ENCODE results near the gene JDP2. TPM values are rescaled to one million over a fixed set of nuclear protein-coding genes. Genes with fewer than 3 reads are reported as not detected.

JDP2 gene
- total and polyA plus RNA-seq, 4 donors, result 13.8 to 30.4 (median 24.0) TPM

DNA sequence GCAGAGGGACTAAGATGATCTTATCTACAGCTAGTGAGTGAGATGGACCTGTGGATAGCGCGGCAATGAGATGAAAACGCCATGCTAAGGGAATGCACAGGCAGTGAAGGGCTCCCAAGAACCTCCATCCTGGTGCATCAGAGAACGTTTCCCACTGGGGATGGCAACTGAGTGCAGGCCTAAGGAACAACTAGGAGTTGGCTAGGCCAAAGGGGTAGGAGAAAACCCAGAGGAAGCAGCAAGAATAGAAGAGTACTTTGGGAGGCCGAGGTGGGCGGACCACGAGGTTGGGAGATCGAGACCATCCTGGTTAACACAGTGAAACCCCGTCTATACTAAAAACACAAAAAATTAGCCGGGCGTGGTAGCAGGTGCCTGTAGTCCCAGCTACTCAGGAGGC lies 69.9 kb downstream of the JDP2 start:
- Histone ChIP-seq H3K27ac (ENCODE audit: low read depth, low read length) (no peak overlapping the region), H3K36me3 (ENCODE audit: control insufficient read depth, insufficient read depth, low read length) (no peaks in the 10 kb centered on the region), H3K4me1 (ENCODE audit: control insufficient read depth, insufficient read depth, low read length) (no peaks in the 10 kb centered on the region), H3K4me3 (ENCODE audit: low read depth, low read length) (no peak overlapping the region), H3K9me3 (ENCODE audit: control insufficient read depth, insufficient read depth, low read length) (no peaks in the 10 kb centered on the region), H3K27me3 (ENCODE audit: control insufficient read depth, insufficient read depth, low read length) (no peaks in the 10 kb centered on the region)
- 98% methylated on average over 5 of the region's 11 CpGs for WGBS (ENCODE audit: insufficient coverage)
- DNase-seq (ENCODE audit: low read depth in 4 of 6, low spot score in 6 of 6), result no peak

DNA sequence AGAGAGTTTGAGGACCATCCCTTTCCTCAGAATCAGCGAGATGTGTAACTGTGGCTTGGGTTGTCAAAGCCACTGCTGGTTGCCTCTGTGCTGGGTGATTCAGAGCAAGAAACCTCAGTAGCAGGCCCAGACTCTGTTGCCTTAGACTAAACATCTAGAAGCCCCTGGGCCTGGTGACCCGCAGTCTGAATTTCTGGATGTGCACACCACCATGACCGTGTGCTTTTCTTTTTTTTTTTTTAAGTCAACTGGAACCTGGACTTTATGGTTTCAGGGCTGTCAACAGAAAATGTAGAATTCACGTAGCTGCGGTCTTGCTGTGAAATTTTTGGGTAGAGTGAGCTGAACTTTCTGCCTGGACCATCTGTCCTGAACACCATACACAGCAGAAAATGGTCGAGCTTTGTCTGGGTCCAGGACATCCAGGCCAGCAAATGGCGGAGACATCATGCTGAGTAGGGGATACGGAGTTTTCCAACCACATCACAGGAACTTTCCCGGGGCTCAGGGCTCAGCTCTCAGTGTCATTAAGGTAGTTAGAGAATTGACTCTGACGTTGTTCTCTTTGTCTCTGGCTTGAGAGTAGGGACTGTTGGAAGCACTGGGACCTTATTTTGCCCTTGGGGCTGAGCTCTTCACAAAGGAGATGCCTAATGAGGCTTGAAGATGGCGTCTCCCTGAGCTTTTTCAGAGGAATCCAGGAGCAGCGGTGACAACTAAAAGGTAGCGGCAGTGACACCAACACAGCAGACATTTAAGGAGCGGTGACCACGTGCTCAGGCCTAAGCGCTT lies 71.5 kb downstream of the JDP2 start:
- Histone ChIP-seq H3K27me3 (ENCODE audit: control insufficient read depth, insufficient read depth, low read length) (no peaks in the 10 kb centered on the region), H3K36me3 (ENCODE audit: control insufficient read depth, insufficient read depth, low read length) (no peaks in the 10 kb centered on the region), H3K27ac (ENCODE audit: low read depth, low read length) (no peak overlapping the region), H3K4me1 (ENCODE audit: control insufficient read depth, insufficient read depth, low read length) (no peaks in the 10 kb centered on the region), H3K9me3 (ENCODE audit: control insufficient read depth, insufficient read depth, low read length) (no peaks in the 10 kb centered on the region), H3K4me3 (ENCODE audit: low read depth, low read length) (no peak overlapping the region)
- DNase-seq (ENCODE audit: low read depth in 4 of 6, low spot score in 6 of 6), result no peak
- WGBS (ENCODE audit: insufficient coverage), result 68% methylated on average over 12 of the region's 16 CpGs

DNA sequence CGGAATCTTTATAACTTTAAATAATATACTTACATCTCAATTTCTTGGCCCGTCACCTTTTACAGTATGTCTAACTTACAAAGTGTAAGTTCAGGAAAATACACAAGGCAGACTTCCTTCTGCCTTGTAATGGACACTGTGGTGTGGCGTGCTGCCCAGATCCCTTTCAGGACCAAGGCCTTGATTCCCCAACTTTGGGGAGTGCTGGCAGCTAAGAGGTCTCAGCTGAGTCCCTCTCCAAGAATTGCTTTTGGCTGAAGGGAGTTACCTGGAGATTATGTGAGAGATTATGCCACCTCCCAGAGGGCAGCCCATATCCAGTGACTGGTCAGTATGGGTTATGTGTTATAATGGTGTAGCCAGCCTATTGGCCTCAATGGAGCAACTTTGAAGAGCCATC lies 73.3 kb downstream of the JDP2 start:
- Histone ChIP-seq H3K36me3 (ENCODE audit: control insufficient read depth, insufficient read depth, low read length) (no peaks in the 10 kb centered on the region), H3K27ac (ENCODE audit: low read depth, low read length) (no peak overlapping the region), H3K4me3 (ENCODE audit: low read depth, low read length) (no peak overlapping the region), H3K9me3 (ENCODE audit: control insufficient read depth, insufficient read depth, low read length) (no peaks in the 10 kb centered on the region), H3K4me1 (ENCODE audit: control insufficient read depth, insufficient read depth, low read length) (no peaks in the 10 kb centered on the region), H3K27me3 (ENCODE audit: control insufficient read depth, insufficient read depth, low read length) (no peaks in the 10 kb centered on the region)
- DNase-seq (ENCODE audit: low read depth in 4 of 6, low spot score in 6 of 6), result no peak
- WGBS (ENCODE audit: insufficient coverage), result 100% methylated on average over 1 of the region's 3 CpGs

DNA sequence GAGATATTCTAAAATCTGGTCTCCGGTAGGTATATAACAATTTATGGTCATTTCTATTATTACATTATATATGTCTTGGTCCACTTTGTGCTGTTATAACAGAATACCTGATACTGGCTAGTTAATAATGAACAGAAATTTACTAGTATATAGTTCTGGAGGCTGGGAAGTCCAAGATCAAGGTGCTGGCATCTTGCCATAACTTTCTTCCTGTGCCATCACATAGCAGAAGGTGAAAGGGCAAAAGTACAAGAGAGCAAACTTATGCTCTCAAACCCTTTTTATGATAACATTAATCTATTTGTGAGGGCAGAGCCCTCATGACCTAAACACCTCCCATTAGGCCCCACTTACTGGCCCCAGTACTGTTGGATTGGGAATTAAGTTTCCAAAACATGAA lies 76.6 kb downstream of the JDP2 start:
- WGBS (ENCODE audit: insufficient coverage), result no CpG with 5 or more reads among the region's 1 CpG
- H3K27me3 ChIP-seq (ENCODE audit: control insufficient read depth, insufficient read depth, low read length), result no peaks in the 10 kb centered on the region
- no peaks in the 10 kb centered on the region for H3K9me3 ChIP-seq (ENCODE audit: control insufficient read depth, insufficient read depth, low read length)
- no peak for DNase-seq (ENCODE audit: low read depth in 4 of 6, low spot score in 6 of 6)
- no peaks in the 10 kb centered on the region for H3K36me3 ChIP-seq (ENCODE audit: control insufficient read depth, insufficient read depth, low read length)
- no peaks in the 10 kb centered on the region for H3K4me1 ChIP-seq (ENCODE audit: control insufficient read depth, insufficient read depth, low read length)
- H3K4me3 ChIP-seq (ENCODE audit: low read depth, low read length), result no peak overlapping the region
- no peak overlapping the region for H3K27ac ChIP-seq (ENCODE audit: low read depth, low read length)

DNA sequence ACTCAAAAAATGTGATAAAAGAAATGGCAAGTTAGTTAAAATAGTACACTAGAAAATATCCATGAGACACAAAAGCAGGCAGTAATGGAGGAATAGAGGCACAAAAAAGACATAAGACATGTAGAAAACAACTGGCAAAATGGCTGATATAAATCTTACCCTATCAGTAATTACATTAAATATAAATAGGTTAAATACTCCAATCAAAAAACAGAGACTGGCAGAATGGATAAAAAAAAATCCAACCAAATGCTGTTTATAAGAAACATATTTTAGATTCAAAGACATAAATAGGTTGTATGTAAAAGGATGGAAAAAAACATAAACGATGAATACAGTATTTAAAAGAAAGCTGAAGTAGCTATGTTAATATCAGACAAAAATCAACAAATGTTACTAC lies 79.1 kb downstream of the JDP2 start:
- WGBS (ENCODE audit: insufficient coverage), result no CpG with 5 or more reads among the region's 1 CpG
- H3K27ac ChIP-seq (ENCODE audit: low read depth, low read length), result no peak overlapping the region

DNA sequence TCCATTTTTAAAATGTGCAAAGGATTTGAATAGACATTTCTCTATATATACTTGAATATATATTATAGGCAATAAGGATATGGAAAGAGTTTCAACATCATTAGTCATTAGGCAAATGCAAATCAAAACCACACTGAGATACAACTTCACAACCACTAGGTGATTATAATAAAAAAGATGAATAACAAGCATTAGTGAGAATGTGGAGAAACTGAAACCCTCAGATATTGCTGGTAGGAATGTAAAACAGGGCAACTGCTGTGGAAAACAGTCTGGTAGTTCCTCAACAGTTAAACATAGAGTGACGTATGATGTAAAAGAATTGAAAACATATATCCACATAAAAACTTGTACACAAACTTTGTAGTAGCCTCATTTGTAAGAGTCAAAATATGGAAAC lies 82.7 kb downstream of the JDP2 start:
- Histone ChIP-seq H3K9me3 (ENCODE audit: control insufficient read depth, insufficient read depth, low read length) (peaks cover 4% of the 10 kb centered on the region), H3K4me1 (ENCODE audit: control insufficient read depth, insufficient read depth, low read length) (peaks cover 9% of the 10 kb centered on the region), H3K27ac (ENCODE audit: low read depth, low read length) (no peak overlapping the region), H3K4me3 (ENCODE audit: low read depth, low read length) (no peak overlapping the region), H3K36me3 (ENCODE audit: control insufficient read depth, insufficient read depth, low read length) (no peaks in the 10 kb centered on the region), H3K27me3 (ENCODE audit: control insufficient read depth, insufficient read depth, low read length) (no peaks in the 10 kb centered on the region)
- DNase-seq (ENCODE audit: low read depth in 4 of 6, low spot score in 6 of 6), result no peak
- WGBS (ENCODE audit: insufficient coverage), result no CpG with 5 or more reads among the region's 1 CpG

More for the DNA sequence above, 79.1 kb downstream of the JDP2 start:
- H3K4me3 ChIP-seq (ENCODE audit: low read depth, low read length), result no peak overlapping the region
- DNase-seq (ENCODE audit: low read depth in 4 of 6, low spot score in 6 of 6), result no peak
- no peaks in the 10 kb centered on the region for H3K27me3 ChIP-seq (ENCODE audit: control insufficient read depth, insufficient read depth, low read length)
- no peaks in the 10 kb centered on the region for H3K36me3 ChIP-seq (ENCODE audit: control insufficient read depth, insufficient read depth, low read length)
- peaks cover 4% of the 10 kb centered on the region for H3K9me3 ChIP-seq (ENCODE audit: control insufficient read depth, insufficient read depth, low read length)
- no peaks in the 10 kb centered on the region for H3K4me1 ChIP-seq (ENCODE audit: control insufficient read depth, insufficient read depth, low read length)

DNA sequence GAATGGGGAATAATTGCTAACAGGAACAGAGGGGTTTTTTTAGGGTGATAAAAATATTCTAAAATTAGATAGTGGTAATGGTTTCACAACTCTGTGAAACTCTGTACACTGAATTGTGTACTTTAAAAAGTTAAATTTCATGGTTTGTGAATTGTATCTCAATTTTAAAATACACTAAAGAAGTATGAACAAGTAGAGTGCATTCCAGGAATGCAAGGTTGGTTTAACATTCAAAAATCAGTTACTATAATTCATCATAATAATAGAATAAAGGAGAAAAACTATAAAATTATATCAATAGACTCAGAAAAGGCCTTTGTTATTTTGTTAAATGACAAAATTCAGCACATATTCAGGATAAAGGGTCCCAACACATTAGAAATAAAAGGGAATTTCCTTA lies 83.4 kb downstream of the JDP2 start:
- Histone ChIP-seq H3K9me3 (ENCODE audit: control insufficient read depth, insufficient read depth, low read length) (peaks cover 4% of the 10 kb centered on the region), H3K36me3 (ENCODE audit: control insufficient read depth, insufficient read depth, low read length) (no peaks in the 10 kb centered on the region), H3K4me3 (ENCODE audit: low read depth, low read length) (no peak overlapping the region), H3K27ac (ENCODE audit: low read depth, low read length) (no peak overlapping the region), H3K27me3 (ENCODE audit: control insufficient read depth, insufficient read depth, low read length) (no peaks in the 10 kb centered on the region), H3K4me1 (ENCODE audit: control insufficient read depth, insufficient read depth, low read length) (peaks cover 11% of the 10 kb centered on the region)
- DNase-seq (ENCODE audit: low read depth in 4 of 6, low spot score in 6 of 6), result no peak

DNA sequence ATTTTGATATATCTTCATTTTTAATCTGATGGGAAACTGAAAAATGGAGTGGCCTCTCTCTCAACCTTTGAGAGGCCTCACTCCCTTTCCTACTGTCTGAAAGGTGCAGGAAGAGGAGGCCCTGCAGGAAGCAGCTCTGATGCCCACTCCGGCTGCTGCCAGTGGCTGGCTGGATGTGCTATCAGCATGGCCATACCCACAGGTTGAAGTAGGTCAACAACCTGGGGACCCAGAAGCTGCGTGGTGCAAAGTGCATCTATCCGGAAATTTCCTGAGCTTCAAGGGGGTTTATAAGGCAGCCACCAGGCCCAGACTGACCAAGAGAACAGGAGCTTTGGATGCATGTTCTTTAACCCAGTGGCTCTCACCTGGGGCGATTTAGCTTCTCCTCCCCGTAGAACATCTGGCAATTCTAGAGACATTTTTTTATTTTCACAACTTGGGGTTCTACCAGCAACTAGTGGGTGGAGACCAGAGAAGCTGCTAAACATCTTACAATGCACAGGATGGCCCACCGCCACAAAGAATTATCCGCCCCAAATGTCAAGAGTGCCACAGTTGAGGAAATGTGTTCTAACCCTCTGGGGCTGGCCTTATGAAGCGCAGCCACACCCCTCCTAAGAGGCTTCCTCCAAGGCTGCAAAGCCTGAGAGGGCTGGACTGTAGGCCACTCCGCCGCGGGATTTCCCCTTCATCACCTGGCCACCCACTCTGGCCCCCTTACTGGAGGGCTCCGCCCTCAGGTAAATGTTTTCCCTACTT lies 86.3 kb downstream of the JDP2 start:
- Histone ChIP-seq H3K27me3 (ENCODE audit: control insufficient read depth, insufficient read depth, low read length) (no peaks in the 10 kb centered on the region), H3K36me3 (ENCODE audit: control insufficient read depth, insufficient read depth, low read length) (no peaks in the 10 kb centered on the region), H3K4me1 (ENCODE audit: control insufficient read depth, insufficient read depth, low read length) (peaks cover 11% of the 10 kb centered on the region), H3K9me3 (ENCODE audit: control insufficient read depth, insufficient read depth, low read length) (peaks cover 4% of the 10 kb centered on the region), H3K4me3 (ENCODE audit: low read depth, low read length) (no peak overlapping the region), H3K27ac (ENCODE audit: low read depth, low read length) (no peak overlapping the region)
- no peak for DNase-seq (ENCODE audit: low read depth in 4 of 6, low spot score in 6 of 6)
- WGBS (ENCODE audit: insufficient coverage), result 100% methylated on average over 7 of the region's 12 CpGs

DNA sequence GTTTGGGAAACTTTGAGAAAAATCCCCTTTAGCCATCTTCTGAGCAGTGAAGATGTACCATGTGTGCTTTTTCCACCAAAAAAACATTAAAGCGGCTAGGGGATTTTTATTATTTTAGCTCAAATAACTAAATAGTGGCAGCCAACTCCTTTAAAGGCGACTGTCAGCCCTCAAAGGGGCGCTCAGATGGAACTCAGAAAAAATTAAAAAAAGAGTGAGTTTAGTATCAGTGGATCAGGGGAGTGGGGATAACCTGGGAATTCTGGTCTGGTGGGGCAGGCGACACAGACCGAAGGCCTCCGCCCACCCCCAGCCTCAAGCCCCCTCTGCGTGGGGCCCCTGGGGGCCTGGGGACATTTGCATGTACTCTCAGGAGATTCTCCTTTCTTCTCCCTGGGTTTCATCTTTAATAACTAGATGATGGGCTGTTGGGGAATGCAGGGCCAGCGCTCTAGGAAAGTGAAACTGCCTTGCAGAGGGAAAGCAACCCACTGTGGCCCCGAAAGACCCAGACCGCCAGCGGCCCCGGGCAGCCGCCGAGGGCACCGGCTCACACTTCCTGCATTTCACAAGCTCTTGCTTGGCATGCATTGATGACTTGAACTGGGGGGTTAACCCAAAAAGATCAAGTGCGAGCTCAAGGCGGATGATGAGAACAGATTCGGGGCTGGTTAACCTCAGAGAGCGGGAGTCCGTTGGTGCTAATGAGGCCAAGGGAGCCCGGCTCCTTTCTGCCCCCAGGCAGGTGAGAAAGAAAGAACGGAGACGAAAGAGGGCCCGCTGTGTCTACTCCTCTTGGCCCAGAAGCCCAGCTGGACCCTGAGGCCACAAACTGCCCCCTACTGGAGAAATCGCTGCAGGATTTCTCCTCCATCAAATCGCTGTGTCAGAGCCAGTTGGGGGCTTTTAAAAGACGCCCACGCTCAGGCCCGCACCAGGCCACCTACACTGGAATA lies 87.1 kb downstream of the JDP2 start:
- Histone ChIP-seq H3K27ac (ENCODE audit: low read depth, low read length) (no peak overlapping the region), H3K27me3 (ENCODE audit: control insufficient read depth, insufficient read depth, low read length) (no peaks in the 10 kb centered on the region), H3K4me1 (ENCODE audit: control insufficient read depth, insufficient read depth, low read length) (peaks cover 11% of the 10 kb centered on the region), H3K4me3 (ENCODE audit: low read depth, low read length) (peak overlapping the region; percentile 39), H3K9me3 (ENCODE audit: control insufficient read depth, insufficient read depth, low read length) (peaks cover 4% of the 10 kb centered on the region), H3K36me3 (ENCODE audit: control insufficient read depth, insufficient read depth, low read length) (no peaks in the 10 kb centered on the region)
- DNase-seq (ENCODE audit: low read depth in 4 of 6, low spot score in 6 of 6), result peak in 1 of 6 donors; percentile 14
- 28% methylated on average over 21 of the region's 29 CpGs for WGBS (ENCODE audit: insufficient coverage)

Measured in spinal cord (tissue), 10 donors.